NCI-H187 treated with DMSO at 0.1 percent for 48 hours (cell line): ENCODE results near the gene PPT2.

Experiments
- DNase-seq: peaks from one replicate; lab custom pipeline; 2025; lab: John Stamatoyannopoulos, UW

The PPT2 gene, protein sequence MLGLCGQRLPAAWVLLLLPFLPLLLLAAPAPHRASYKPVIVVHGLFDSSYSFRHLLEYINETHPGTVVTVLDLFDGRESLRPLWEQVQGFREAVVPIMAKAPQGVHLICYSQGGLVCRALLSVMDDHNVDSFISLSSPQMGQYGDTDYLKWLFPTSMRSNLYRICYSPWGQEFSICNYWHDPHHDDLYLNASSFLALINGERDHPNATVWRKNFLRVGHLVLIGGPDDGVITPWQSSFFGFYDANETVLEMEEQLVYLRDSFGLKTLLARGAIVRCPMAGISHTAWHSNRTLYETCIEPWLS

DNA sequence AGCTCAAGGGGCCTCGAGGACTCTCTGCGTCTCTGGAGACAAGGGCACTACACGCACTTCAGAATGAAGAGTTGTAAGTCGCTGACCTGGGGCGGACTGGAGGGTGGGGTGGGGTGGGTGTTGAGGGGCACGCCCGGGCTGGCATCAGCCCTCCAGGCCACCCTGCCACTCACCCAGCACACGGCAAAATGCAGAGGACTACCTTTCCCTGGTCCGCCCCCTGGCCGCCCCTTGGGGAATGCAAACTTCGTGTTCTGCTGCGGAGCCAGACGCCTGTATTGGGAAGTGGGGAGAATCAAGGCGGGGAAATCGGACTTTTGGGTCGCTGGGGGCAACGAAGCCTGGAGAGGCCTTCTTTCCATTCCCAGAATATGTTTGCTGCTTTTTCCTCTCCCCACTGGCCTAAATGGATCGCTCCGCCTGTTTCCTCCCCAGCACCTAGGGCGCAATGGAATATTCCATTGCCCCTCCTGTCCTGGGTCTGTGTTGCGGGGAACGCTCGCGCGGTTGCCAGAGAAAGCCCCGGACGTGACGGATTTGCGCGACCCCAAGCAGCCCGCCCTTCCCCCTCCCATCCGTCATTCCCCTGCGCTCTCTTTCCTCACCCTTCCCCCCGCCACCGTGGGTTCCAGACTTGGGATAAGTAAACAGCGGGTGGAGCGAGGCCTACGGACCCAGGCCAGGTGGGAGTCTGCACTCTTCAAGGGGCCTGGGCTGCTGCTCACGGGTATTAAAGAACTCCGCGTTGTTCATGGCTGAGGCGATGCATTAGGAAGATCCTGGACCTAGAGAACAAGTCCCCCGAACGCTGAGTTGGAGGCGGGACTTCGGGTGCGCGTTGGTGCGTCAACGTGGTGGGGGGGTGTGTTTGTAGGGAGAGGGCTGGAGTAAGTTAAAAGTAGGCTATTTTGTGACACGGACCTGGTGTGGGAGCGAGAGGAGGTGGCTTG lies at the start of gene PPT2:
TSS of gene PPT2 (plus strand) at position 578 of the 950 bp plus-strand sequence. CDS start 454 bp downstream, outside the sequence.
- DNase-seq: no peak

GRCh38 chr6:32105433-32105832 lies 48.5 kb upstream of the PPT2 start:
- no peak for DNase-seq

GRCh38 chr6:32107406-32107805 lies 46.5 kb upstream of the PPT2 start:
- DNase-seq: no peak

- no peak for DNase-seq
Observed at GRCh38 chr6:32108094-32108627, 45.8 kb upstream of the PPT2 start.

DNA sequence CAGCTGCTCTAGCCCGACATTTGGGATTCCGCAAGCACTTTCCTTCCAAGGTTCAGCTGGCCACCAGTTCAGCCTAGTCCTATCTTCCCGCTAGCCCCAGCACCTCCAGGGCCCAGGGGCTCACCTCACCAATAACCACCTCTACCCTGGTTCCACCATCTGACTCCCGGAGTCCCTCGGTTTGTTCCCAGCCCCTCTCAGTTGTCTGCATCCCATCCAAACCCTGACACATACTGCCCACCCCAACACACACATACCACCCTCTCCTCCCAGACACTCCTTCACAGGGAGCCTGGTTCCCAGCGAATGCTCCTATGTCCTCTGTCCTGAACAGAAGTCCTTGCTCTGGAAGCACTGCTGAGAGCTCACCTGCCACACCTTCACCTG lies 45.2 kb upstream of the PPT2 start:
- DNase-seq: no peak

DNA sequence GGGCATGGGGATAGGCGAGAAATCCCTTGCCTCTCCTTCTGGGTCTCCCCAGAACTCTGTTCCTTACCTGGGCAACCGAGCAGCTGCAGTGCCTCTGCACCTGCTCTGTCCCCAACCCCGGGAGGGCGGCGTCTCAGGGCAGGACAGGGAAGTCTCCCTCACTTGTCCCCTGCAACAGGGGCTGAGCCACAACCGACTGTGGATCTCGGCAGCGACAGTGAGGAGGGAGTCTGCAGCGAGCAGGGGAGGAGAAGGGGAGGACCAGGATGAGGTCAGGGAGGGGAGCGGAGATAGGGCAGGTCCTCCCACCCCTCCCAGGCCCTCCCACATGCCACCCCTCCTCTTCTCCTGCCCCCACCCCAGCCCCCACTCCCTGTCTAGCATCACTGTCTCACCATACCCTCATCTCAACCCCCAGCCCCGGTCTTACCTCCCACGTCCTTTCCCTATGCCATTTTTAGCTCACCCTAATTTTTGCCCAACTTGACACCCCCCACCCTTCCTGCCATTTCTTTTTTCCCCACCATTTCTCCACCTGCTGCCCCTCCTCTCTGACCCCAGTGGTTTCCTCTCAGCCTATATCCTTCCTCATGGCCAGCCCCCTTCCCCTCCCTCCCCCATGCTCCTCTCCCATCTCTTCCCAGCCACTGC lies 44.7 kb upstream of the PPT2 start, which contains the start of gene TNXB:
TSS of gene TNXB (minus strand) at position 225 of the 651 bp plus-strand sequence. CDS start 11,140 bp downstream, outside the sequence.
- DNase-seq: no peak

GRCh38 chr6:32109765-32110160 lies 44.2 kb upstream of the PPT2 start:
- DNase-seq: no peak

DNA sequence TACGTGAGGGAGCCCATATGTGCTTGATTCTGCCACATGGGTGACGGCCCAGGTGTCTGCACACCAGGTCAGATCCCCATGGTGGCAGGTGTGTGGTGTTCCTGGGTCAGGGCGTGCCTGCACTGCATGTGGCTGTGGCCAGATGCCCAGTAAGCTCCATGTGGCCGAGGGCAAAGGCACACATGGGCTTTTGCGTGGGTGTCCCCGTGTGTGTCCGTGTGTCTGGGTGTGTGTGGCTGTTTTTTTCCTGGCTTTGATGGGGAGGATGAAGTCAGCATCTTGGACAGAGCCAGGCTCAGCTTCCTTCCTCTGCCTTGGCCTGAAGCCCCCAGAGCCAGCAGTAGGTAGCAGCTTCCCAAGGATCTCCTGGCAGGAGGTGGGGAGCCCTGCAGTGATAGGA lies 43.3 kb upstream of the PPT2 start:
- no peak for DNase-seq

GRCh38 chr6:32111424-32112066 lies 42.4 kb upstream of the PPT2 start:
- DNase-seq: no peak

- DNase-seq: no peak
Observed at GRCh38 chr6:32112431-32112980, 41.4 kb upstream of the PPT2 start.

DNA sequence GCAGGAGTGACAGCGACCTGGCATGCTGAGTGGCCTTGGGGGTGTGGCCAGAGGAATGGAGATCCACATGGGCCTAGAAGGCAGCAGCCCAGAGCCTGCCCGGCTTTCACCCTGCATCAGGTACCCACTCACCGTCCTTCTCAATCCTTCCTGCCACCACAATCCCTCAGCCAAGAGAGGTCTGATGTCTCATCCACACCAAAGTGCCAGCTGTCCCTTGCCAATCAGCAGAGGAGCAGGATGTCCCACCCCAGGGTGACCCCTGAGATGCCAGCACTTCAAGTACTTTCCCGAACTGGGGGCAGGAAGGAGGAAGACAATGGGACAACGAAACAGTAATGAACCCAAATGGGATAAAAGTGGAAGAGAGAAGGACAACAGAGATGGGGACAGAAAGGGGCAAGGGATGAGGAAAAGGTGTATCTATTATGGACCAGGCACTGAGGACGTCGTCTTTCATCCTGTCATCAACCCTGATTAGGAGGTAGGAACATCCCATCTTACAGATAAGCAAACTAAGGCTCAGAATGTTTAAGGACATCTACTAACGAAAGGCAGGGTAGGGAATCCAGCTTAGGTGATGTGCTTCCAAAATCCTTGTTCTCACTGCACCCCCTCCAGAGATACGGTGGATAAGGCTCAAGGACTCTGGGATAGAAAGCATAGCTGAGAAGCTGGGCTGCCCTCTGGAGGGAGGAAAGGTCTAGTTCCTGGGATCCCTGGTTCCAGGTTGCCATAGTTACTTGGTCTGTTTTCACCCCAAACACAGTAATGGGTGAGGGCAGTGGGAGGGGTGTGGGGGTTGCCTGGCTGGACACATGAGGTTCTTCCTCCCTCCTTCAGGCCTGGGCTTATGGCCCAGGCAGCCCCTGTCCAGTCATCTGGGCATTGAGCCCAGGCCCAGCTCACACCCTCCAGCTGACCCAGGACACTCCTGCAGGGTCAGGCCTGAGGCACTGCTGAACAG lies 40.3 kb upstream of the PPT2 start:
- DNase-seq: no peak

DNA sequence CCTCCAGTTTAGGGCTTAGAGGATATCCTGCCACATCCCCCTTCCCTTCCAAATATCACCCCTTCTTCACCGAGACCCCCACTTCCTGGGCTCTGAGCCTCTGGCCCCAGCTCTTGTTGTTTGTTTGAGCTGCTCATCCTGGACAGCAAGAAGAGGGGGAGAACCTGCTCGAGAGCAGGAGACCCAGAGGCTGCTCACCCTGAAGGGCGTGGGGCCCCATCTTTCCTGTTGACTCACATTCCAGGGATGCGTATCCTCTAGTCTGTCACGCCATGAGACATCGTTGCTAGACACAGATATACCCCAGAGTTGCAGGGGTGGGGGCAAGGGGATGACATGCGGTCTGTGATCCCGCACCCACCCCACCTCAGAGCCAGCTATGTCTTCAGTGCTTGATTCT lies 39.1 kb upstream of the PPT2 start:
- no peak for DNase-seq

GRCh38 chr6:32115623-32116022 lies 38.3 kb upstream of the PPT2 start:
- no peak for DNase-seq

GRCh38 chr6:32116674-32117073 lies 37.3 kb upstream of the PPT2 start:
- DNase-seq: no peak

GRCh38 chr6:32117461-32117860 lies 36.5 kb upstream of the PPT2 start:
- DNase-seq: no peak

GRCh38 chr6:32118782-32119628 lies 34.9 kb upstream of the PPT2 start:
- DNase-seq: no peak

- DNase-seq: no peak
Observed at GRCh38 chr6:32120573-32121059, 33.3 kb upstream of the PPT2 start.

- DNase-seq: no peak
Observed at GRCh38 chr6:32123681-32124080, 30.3 kb upstream of the PPT2 start.

DNA sequence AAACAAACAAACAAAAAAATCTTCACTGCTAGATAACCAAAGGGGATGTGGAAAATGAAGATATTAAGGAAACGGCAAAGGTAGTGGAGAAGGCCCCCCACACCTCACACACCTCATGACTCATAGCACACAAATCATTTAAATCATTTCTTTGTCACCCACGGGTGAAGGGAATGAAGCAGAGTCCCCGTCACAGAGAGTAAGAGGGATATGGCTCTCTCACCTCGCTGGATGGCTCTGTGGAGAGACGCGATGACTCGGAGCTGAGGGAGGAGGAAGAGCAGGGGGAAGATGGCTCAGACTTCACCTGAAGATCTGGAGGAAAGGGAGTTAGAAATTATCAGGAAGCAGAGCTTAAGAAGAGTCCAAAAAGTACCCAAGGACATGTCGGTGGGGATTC lies 27.1 kb upstream of the PPT2 start:
- no peak for DNase-seq
